GM10266 (cell line): Measurements from ENCODE around the gene ACAD9.
A peak's percentile ranks its signal among the peaks of the same experiment; 100 is the strongest.

ENCODE experiments used
- DNase-seq: peaks from one replicate; pipeline ENCODE4 v3.0.0; 2012; ENCODE audit errors: extremely low spot score
- CTCF ChIP-seq: IDR thresholded peaks from 2 replicates; pipeline ENCODE4 v1.5.1; 2012; ENCODE audit warnings: mild to moderate bottlenecking, low read depth; ENCODE audit not compliant: control insufficient read depth, insufficient read depth; ENCODE audit errors: missing control alignments

ACAD9 gene

GRCh38 chr3:128853826-128854225 lies 25.6 kb upstream of the ACAD9 start:
- TF ChIP-seq CTCF = no peak
- no peak for DNase-seq

DNA sequence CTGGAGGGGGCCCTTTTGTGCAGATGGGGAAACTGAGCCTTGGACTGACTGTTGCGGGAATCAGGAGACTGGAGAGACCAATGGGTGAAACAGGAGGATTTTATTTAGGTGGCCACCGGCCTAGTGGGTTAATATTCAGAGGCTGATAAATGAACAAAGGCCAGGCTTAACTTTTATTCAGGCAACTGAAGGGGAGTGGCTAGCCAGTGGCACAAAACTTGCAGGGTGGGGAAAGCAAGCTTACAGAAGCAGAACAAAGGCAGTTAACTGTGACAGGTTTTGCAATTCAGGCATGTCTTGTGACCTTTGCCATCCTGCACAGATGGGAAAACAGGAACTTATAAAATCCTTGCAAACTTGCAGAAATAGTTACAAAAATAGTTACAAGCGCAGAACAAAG lies 24.9 kb upstream of the ACAD9 start:
- no peak for DNase-seq
- TF ChIP-seq CTCF = no peak

DNA sequence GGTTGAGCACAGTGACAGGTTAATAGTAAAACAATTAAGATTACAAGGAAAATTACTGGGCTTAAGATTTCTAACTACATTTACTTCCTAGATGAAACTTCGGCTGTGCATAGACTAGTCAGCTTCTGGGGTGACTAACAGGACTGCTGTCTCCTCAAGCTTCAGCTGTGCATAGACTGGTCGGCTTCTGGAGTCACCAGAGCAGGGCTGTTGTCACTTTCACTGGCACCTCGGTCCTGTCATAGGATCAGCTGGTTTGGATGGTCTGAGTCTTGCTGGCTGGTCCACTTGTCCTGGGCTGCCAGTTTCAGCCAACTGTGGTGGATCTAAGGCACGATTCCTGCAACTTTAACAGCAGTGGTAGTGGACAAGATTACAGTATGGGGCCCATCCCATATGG lies 23.9 kb upstream of the ACAD9 start:
- no peak for DNase-seq
- TF ChIP-seq CTCF = no peak

DNA sequence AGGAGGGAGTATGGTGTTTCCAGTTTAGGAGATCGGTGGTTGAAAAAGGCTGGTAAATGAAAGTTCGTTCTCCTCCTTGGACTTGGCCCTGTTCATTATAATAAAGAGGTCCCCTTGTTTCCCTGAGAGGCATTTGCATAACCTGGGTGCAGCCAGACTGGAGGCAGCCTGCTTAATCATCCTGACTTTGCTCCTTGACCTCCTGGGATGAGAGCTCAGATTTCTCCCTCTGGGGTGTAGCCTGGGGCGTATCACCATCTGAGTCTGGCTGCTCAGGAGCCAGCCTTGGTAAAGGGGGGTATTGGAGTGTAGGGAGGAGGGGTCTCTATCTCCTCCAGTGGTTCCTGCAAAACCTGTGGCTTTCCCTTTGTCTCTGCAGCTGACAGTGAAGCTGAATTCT lies 21.3 kb upstream of the ACAD9 start:
- no peak for TF ChIP-seq CTCF
- DNase-seq = no peak

- no peak for DNase-seq
Observed at GRCh38 chr3:128859630-128860029, 19.8 kb upstream of the ACAD9 start.

DNA sequence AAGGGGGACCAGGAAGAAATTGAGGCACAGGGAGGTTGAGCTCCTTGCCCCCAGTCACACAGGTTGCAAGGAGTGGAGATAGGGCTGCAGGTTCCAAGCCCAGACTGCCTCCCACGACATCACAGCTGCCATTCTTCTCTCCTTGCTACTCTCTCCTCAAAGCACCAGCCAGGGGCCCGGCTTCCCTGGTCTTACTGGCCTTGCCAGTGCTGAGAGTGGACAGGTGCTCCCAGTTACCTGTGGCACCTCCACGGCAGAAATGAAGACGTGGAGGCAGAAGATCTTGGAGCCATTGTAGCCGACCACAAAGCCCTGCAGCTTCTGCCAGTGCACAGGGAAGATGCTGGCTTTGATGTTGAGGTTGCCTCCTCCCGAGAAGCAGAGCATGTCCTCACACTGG lies 17.9 kb upstream of the ACAD9 start:
- no peak for TF ChIP-seq CTCF
- no peak for DNase-seq

More at GRCh38 chr3:128859630-128860029, 19.8 kb upstream of the ACAD9 start:
- no peak for TF ChIP-seq CTCF

GRCh38 chr3:128863560-128863959 lies 15.9 kb upstream of the ACAD9 start:
- peak; percentile 33 for TF ChIP-seq CTCF
- no peak for DNase-seq
